H1 (cell line): Measurements from ENCODE around the gene CALHM2.

Source experiments
- CHD7 ChIP-seq: fragments of 300-600 bp; sonication (generic); IDR thresholded peaks from 2 replicates; pipeline ENCODE4 v1.7.1; 2012; ENCODE audit warnings: low read length, moderate library complexity, mild to moderate bottlenecking, inconsistent platforms; ENCODE audit not compliant: insufficient replicate concordance
- CTCF ChIP-seq, 3 experiments: IDR thresholded peaks; 1 replicate in 2 of 3; 2 replicates in 1 of 3; pipeline versions ENCODE4 v1.5.1 to v1.6.1; 2011; ENCODE audit warnings: low read length in 3 of 3, mild to moderate bottlenecking in 3 of 3, inconsistent platforms in 2 of 3, low read depth in 1 of 3, moderate library complexity in 1 of 3; ENCODE audit not compliant: insufficient read depth in 1 of 3; ENCODE audit errors: control extremely low read depth in 1 of 3
- FOSL1 ChIP-seq: IDR thresholded peaks from 2 replicates; pipeline ENCODE4 v1.6.1; 2011; ENCODE audit warnings: mild to moderate bottlenecking, low read depth, low read length, moderate library complexity; ENCODE audit not compliant: insufficient read depth
- JUN ChIP-seq: IDR thresholded peaks from 2 replicates; pipeline ENCODE4 v1.6.1; 2011; ENCODE audit warnings: low read depth, mild to moderate bottlenecking, improper control_type of control experiment, low read length
- POLR2A ChIP-seq, 2 experiments: IDR thresholded peaks; 1 replicate in 1 of 2; 2 replicates in 1 of 2; pipeline ENCODE4 v1.6.1; 2011; ENCODE audit warnings: low read depth in 2 of 2, low read length in 2 of 2, mild to moderate bottlenecking in 2 of 2; ENCODE audit errors: control extremely low read depth in 1 of 2
- POLR2AphosphoS5 ChIP-seq: IDR thresholded peaks from 2 replicates; pipeline ENCODE4 v1.6.1; 2011; ENCODE audit warnings: low read depth, low read length
- RFX5 ChIP-seq: IDR thresholded peaks from 2 replicates; pipeline ENCODE4 v1.6.1; 2011; ENCODE audit warnings: low read depth, low read length, improper control_type of control experiment, borderline replicate concordance
- SIN3A ChIP-seq, 2 experiments: IDR thresholded peaks in 1 of 2; conservative IDR thresholded peaks in 1 of 2; 2 replicates each; pipeline ENCODE4 v1.6.1; 2011 to 2012; ENCODE audit warnings: low read length in 2 of 2, improper control_type of control experiment in 1 of 2, low read depth in 1 of 2, mild to moderate bottlenecking in 1 of 2
- SP1 ChIP-seq: IDR thresholded peaks from 2 replicates; pipeline ENCODE4 v1.6.1; 2011; ENCODE audit warnings: low read depth, low read length
- SP2 ChIP-seq: IDR thresholded peaks from 2 replicates; pipeline ENCODE4 v1.6.1; 2012; ENCODE audit warnings: mild to moderate bottlenecking, low read length, inconsistent platforms
- SP4 ChIP-seq: IDR thresholded peaks from 2 replicates; pipeline ENCODE4 v1.6.1; 2012; ENCODE audit warnings: low read length, inconsistent platforms
- TAF1 ChIP-seq: IDR thresholded peaks from 2 replicates; pipeline ENCODE4 v1.6.1; 2011; ENCODE audit warnings: mild to moderate bottlenecking, low read depth, low read length
- YY1 ChIP-seq: IDR thresholded peaks from 2 replicates; pipeline ENCODE4 v1.6.1; 2011; ENCODE audit warnings: low read depth, mild to moderate bottlenecking, low read length

- TF ChIP-seq FOSL1 (no peak), SIN3A (conservative IDR thresholded peaks at IDR 0.05 in 1 of 2, IDR thresholded peaks at IDR 0.05 in 1 of 2; ENCODE audit: low read depth in 1 of 2, low read length in 2 of 2) (no peak), CTCF (IDR thresholded peaks at IDR 0.05; ENCODE audit: control extremely low read depth in 1 of 3, insufficient read depth in 1 of 3, low read depth in 1 of 3, low read length in 3 of 3) (no peak), SP1 (no peak), CHD7 (no peak), JUN (no peak), POLR2AphosphoS5 (no peak), POLR2A (IDR thresholded peaks at IDR 0.05; ENCODE audit: control extremely low read depth in 1 of 2, low read depth in 2 of 2, low read length in 2 of 2) (no peak), YY1 (no peak), TAF1 (no peak), SP2 (no peak), RFX5 (no peak), SP4 (no peak)
Observed at GRCh38 chr10:103450201-103450695, 1.9 kb downstream of the CALHM2 start.
